IMR-90 (cell line): Measurements from ENCODE around the gene PMEPA1.

ENCODE experiments used
- CEBPB ChIP-seq: IDR thresholded peaks from 2 replicates; pipeline ENCODE4 v1.6.1; 2012; ENCODE audit warnings: low read depth, low read length, improper control_type of control experiment
- ELK1 ChIP-seq: fragments of 150-350 bp; IDR thresholded peaks from 2 replicates; pipeline ENCODE4 v1.6.1; 2016; ENCODE audit warnings: low read depth, mild to moderate bottlenecking, low read length, moderate library complexity, borderline replicate concordance
- MAZ ChIP-seq: IDR thresholded peaks from 2 replicates; pipeline ENCODE4 v1.6.1; 2012; ENCODE audit warnings: low read depth, mild to moderate bottlenecking, low read length, improper control_type of control experiment, moderate library complexity, borderline replicate concordance
- NFE2L2 ChIP-seq: fragments of 150-350 bp; IDR thresholded peaks from 2 replicates; pipeline ENCODE4 v1.6.1; 2016; ENCODE audit warnings: low read depth, mild to moderate bottlenecking, low read length
- POLR2A ChIP-seq: IDR thresholded peaks from 2 replicates; pipeline ENCODE4 v1.6.1; 2012; ENCODE audit warnings: mild to moderate bottlenecking, low read depth, low read length
- RAD21 ChIP-seq: IDR thresholded peaks from 2 replicates; pipeline ENCODE4 v1.6.1; 2012; ENCODE audit warnings: low read length, improper control_type of control experiment
- TF ChIP-seq, protein P1 (sequence below): conservative IDR thresholded peaks from 2 replicates; pipeline ENCODE4 v1.5.1; 2012; ENCODE audit warnings: mild to moderate bottlenecking, low read depth, low read length, improper control_type of control experiment

- TF ChIP-seq NFE2L2 (no peak), RAD21 (no peak), CEBPB (no peak), MAZ (no peak), POLR2A (no peak), ELK1 (no peak)
- TF ChIP-seq, protein P1, sequence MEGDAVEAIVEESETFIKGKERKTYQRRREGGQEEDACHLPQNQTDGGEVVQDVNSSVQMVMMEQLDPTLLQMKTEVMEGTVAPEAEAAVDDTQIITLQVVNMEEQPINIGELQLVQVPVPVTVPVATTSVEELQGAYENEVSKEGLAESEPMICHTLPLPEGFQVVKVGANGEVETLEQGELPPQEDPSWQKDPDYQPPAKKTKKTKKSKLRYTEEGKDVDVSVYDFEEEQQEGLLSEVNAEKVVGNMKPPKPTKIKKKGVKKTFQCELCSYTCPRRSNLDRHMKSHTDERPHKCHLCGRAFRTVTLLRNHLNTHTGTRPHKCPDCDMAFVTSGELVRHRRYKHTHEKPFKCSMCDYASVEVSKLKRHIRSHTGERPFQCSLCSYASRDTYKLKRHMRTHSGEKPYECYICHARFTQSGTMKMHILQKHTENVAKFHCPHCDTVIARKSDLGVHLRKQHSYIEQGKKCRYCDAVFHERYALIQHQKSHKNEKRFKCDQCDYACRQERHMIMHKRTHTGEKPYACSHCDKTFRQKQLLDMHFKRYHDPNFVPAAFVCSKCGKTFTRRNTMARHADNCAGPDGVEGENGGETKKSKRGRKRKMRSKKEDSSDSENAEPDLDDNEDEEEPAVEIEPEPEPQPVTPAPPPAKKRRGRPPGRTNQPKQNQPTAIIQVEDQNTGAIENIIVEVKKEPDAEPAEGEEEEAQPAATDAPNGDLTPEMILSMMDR, result no peak
Measured at GRCh38 chr20:57653546-57653900, 56.3 kb downstream of the PMEPA1 start.
